HTR-8/SVneo (cell line): ENCODE data around the gene EPHB3.

ENCODE experiments used
- DNase-seq: peaks from one replicate; pipeline ENCODE4 v3.0.0; 2011; ENCODE audit warnings: low spot score, mixed read lengths; ENCODE audit not compliant: insufficient read length
- FAIRE-seq: peaks from 2 replicates; lab custom pipeline; 2011; peaks lifted over from hg19 to GRCh38; lab: Jason Lieb, UNC

EPHB3 gene

GRCh38 chr3:184576457-184577240, 15.1 kb downstream of the EPHB3 start:
- no peak for FAIRE-seq
- no peak for DNase-seq

GRCh38 chr3:184577546-184577945, 16.0 kb downstream of the EPHB3 start:
- FAIRE-seq (no peak), DNase-seq (no peak)

- DNase-seq: no peak
- FAIRE-seq: no peak
Observed at GRCh38 chr3:184578218-184578617, 16.6 kb downstream of the EPHB3 start.

GRCh38 chr3:184578822-184579221, 17.2 kb downstream of the EPHB3 start:
- FAIRE-seq (no peak), DNase-seq (no peak)

GRCh38 chr3:184579513-184579912, 17.9 kb downstream of the EPHB3 start:
- DNase-seq (no peak), FAIRE-seq (no peak)

- no peak for FAIRE-seq
- DNase-seq: no peak
Observed at GRCh38 chr3:184580376-184580775, 18.8 kb downstream of the EPHB3 start.

GRCh38 chr3:184581331-184581855, 19.8 kb downstream of the EPHB3 start:
- DNase-seq (no peak), FAIRE-seq (no peak)

GRCh38 chr3:184582646-184583577, 21.3 kb downstream of the EPHB3 start:
- FAIRE-seq (no peak), DNase-seq (no peak)

GRCh38 chr3:184583578-184584451, 22.2 kb downstream of the EPHB3 start:
- DNase-seq: no peak
- no peak for FAIRE-seq

GRCh38 chr3:184584464-184584891, 22.9 kb downstream of the EPHB3 start:
- FAIRE-seq (no peak), DNase-seq (no peak)

- FAIRE-seq: no peak
Observed at GRCh38 chr3:184585545-184585944, 24.0 kb downstream of the EPHB3 start.

GRCh38 chr3:184586851-184587250, 25.3 kb downstream of the EPHB3 start:
- FAIRE-seq (no peak), DNase-seq (no peak)

More at GRCh38 chr3:184585545-184585944, 24.0 kb downstream of the EPHB3 start:
- DNase-seq: no peak

- FAIRE-seq (peak; percentile 51), DNase-seq (no peak)
Observed at GRCh38 chr3:184588776-184589175, 27.2 kb downstream of the EPHB3 start.

- DNase-seq (peak; percentile 56), FAIRE-seq (no peak)
Observed at GRCh38 chr3:184590795-184591194, 29.2 kb downstream of the EPHB3 start.

- FAIRE-seq: no peak
- DNase-seq: no peak
Observed at GRCh38 chr3:184591789-184592188, 30.2 kb downstream of the EPHB3 start.

GRCh38 chr3:184592371-184593219, 31.0 kb downstream of the EPHB3 start:
- FAIRE-seq: no peak

GRCh38 chr3:184593220-184593927, 31.8 kb downstream of the EPHB3 start:
- no peak for DNase-seq
- no peak for FAIRE-seq

More at GRCh38 chr3:184592371-184593219, 31.0 kb downstream of the EPHB3 start:
- DNase-seq: peak; percentile 42

- DNase-seq (no peak), FAIRE-seq (no peak)
Observed at GRCh38 chr3:184593928-184594303, 32.3 kb downstream of the EPHB3 start.
